ENCODE results near the gene RNASE2.
"Not testable (repeated sequence)": the region's sequence is repeated elsewhere in the genome, so short reads cannot be mapped to it uniquely, and the experiment has no call there.

Gene RNASE2

GRCh38 chr14:20954736-20955537, at the start of gene RNASE2:
TSS of gene RNASE2 (plus strand) at chr14:20955487. CDS start at chr14:20955772, 285 bp downstream.
- DNase-seq: not testable (repeated sequence)

- DNase-seq: no peak
Measured at GRCh38 chr14:20905676-20906075, 49.6 kb upstream of the RNASE2 start.

GRCh38 chr14:20907214-20907613, 48.1 kb upstream of the RNASE2 start:
- DNase-seq: no peak

GRCh38 chr14:20910822-20911221, 44.5 kb upstream of the RNASE2 start:
- not testable (repeated sequence) for DNase-seq

- not testable (repeated sequence) for DNase-seq
Measured at GRCh38 chr14:20919038-20919756, 36.1 kb upstream of the RNASE2 start.

GRCh38 chr14:20923766-20924297, 31.5 kb upstream of the RNASE2 start:
- not testable (repeated sequence) for DNase-seq

GRCh38 chr14:20934148-20934762, 21.0 kb upstream of the RNASE2 start:
- no peak for DNase-seq

GRCh38 chr14:20935303-20935984, 19.8 kb upstream of the RNASE2 start:
- DNase-seq: no peak

- not testable (repeated sequence) for DNase-seq
Measured at GRCh38 chr14:20945146-20945545, 10.1 kb upstream of the RNASE2 start.

- DNase-seq: not testable (repeated sequence)
Measured at GRCh38 chr14:20946707-20947106, 8.6 kb upstream of the RNASE2 start.

- not testable (repeated sequence) for DNase-seq
Measured at GRCh38 chr14:20955538-20955873, 219 bp downstream of the RNASE2 start.

- no peak for DNase-seq
Measured at GRCh38 chr14:20956376-20956976, 1.2 kb downstream of the RNASE2 start.

- not testable (repeated sequence) for DNase-seq
Measured at GRCh38 chr14:20958946-20959345, 3.7 kb downstream of the RNASE2 start.

GRCh38 chr14:20969336-20969735, 14.0 kb downstream of the RNASE2 start:
- no peak for DNase-seq

- no peak for DNase-seq
Measured at GRCh38 chr14:20970647-20970982, 15.3 kb downstream of the RNASE2 start.

GRCh38 chr14:20970983-20971704, 15.9 kb downstream of the RNASE2 start:
- peak; percentile 68 for DNase-seq

- no peak for DNase-seq
Measured at GRCh38 chr14:20971705-20972021, 16.4 kb downstream of the RNASE2 start.

GRCh38 chr14:20973501-20973900, 18.2 kb downstream of the RNASE2 start:
- DNase-seq: no peak

GRCh38 chr14:20976291-20976690, 21.0 kb downstream of the RNASE2 start:
- no peak for DNase-seq

- no peak for DNase-seq
Measured at GRCh38 chr14:20978687-20979086, 23.4 kb downstream of the RNASE2 start.

- no peak for DNase-seq
Measured at GRCh38 chr14:20980906-20981305, 25.6 kb downstream of the RNASE2 start.

Data from NCI-H1048 (cell line).